SK-N-SH (cell line): ENCODE results near the gene CNNM1. TPM values are rescaled to one million over a fixed set of nuclear protein-coding genes. Genes with fewer than 3 reads are reported as not detected.

Experiments used
- CTCF ChIA-PET: fragments of 300-600, 350-600 bp; formaldehyde crosslinking; extraction: SDS; loops from one replicate; lab custom pipeline; 2021; lab: Yijun Ruan, JAX
- POLR2A ChIA-PET: fragments of 350-600 bp; sonication (Branson Sonifier 250); formaldehyde crosslinking; extraction: SDS; loops from one replicate; lab custom pipeline; 2020; ENCODE audit warnings: antibody characterized with exemption, inconsistent platforms; lab: Yijun Ruan, JAX
- DNase-seq: peaks from one replicate; pipeline ENCODE4 v3.0.0; 2012
- H2AFZ ChIP-seq: fragments of 200-600 bp; sonication (generic); 2 replicates; pipeline ENCODE4 v1.8.1; 2016; ENCODE audit warnings: antibody characterized with exemption, mild to moderate bottlenecking, low read depth
- H3F3A ChIP-seq: fragments of 200-600 bp; sonication (generic); replicated peaks from 2 replicates; pipeline ENCODE3; 2016; ENCODE audit warnings: antibody characterized with exemption, mild to moderate bottlenecking; ENCODE audit not compliant: insufficient read depth
- H3K27ac ChIP-seq, 2 experiments: fragments of 200-500 bp in 1 of 2; fragments of 200-600 bp in 1 of 2; sonication (Bioruptor generic) in 1 of 2; sonication (generic), shearing (Covaris generic) in 1 of 2; 2 replicates each; pipeline versions ENCODE4 v1.5.1 to v1.6.1; 2014 to 2016; ENCODE audit warnings: low read depth in 2 of 2, inconsistent platforms in 1 of 2, low read length in 1 of 2, mild to moderate bottlenecking in 1 of 2, mixed read lengths in 1 of 2
- H3K27me3 ChIP-seq: fragments of 200-600 bp; sonication (generic), shearing (Covaris generic); 2 replicates; pipeline ENCODE4 v1.6.1; 2016; ENCODE audit warnings: mixed run types; ENCODE audit not compliant: insufficient read depth
- H3K36me3 ChIP-seq, 2 experiments: fragments of 200-500 bp in 1 of 2; fragments of 200-600 bp in 1 of 2; sonication (Bioruptor generic) in 1 of 2; sonication (generic) in 1 of 2; replicated peaks in 1 of 2; 2 replicates each; pipeline versions ENCODE3 to v1.5.1; 2014 to 2016; ENCODE audit warnings: low read length in 1 of 2, mild to moderate bottlenecking in 1 of 2; ENCODE audit not compliant: insufficient read depth in 2 of 2, control insufficient read depth in 1 of 2
- H3K4me1 ChIP-seq, 2 experiments: fragments of 200-500 bp in 1 of 2; fragments of 200-600 bp in 1 of 2; sonication (Bioruptor generic) in 1 of 2; sonication (generic), shearing (Covaris generic) in 1 of 2; 2 replicates each; pipeline versions ENCODE4 v1.5.1 to v1.6.1; 2014 to 2016; ENCODE audit warnings: low read depth in 1 of 2, low read length in 1 of 2, mixed run types in 1 of 2; ENCODE audit not compliant: insufficient read depth in 2 of 2, control insufficient read depth in 1 of 2
- H3K4me2 ChIP-seq: fragments of 200-600 bp; sonication (generic), shearing (Covaris generic); 2 replicates; pipeline ENCODE4 v1.6.1; 2017; ENCODE audit warnings: mixed run types
- H3K4me3 ChIP-seq, 2 experiments: fragments of 200-500 bp in 1 of 2; fragments of 200-600 bp in 1 of 2; sonication (Bioruptor generic) in 1 of 2; sonication (generic), shearing (Covaris generic) in 1 of 2; 2 replicates each; pipeline versions ENCODE4 v1.5.1 to v1.8.1; 2014 to 2016; ENCODE audit warnings: low read depth in 2 of 2, inconsistent platforms in 1 of 2, low read length in 1 of 2, mild to moderate bottlenecking in 1 of 2, mixed read lengths in 1 of 2, moderate library complexity in 1 of 2
- H3K79me2 ChIP-seq: fragments of 200-600 bp; sonication (generic); 2 replicates; pipeline ENCODE4 v1.8.1; 2017; ENCODE audit warnings: mild to moderate bottlenecking; ENCODE audit not compliant: insufficient read depth
- H3K9ac ChIP-seq: fragments of 200-600 bp; sonication (generic); 2 replicates; pipeline ENCODE4 v1.6.1; 2017; ENCODE audit warnings: mixed run types
- H3K9me2 ChIP-seq: fragments of 200-600 bp; sonication (generic); 2 replicates; pipeline ENCODE4 v1.6.1; 2017; ENCODE audit warnings: mixed run types
- H3K9me3 ChIP-seq: fragments of 200-600 bp; sonication (generic); 2 replicates; pipeline ENCODE4 v1.6.1; 2017; ENCODE audit warnings: mixed run types, mild to moderate bottlenecking, moderate library complexity
- H4K20me1 ChIP-seq: fragments of 200-600 bp; sonication (generic); 2 replicates; pipeline ENCODE4 v1.6.1; 2017; ENCODE audit warnings: mild to moderate bottlenecking, mixed run types; ENCODE audit not compliant: insufficient read depth
- CTCF ChIP-seq: fragments of 200-600 bp; sonication (generic); IDR thresholded peaks from 2 replicates; pipeline ENCODE4 v1.6.1; 2017; ENCODE audit warnings: antibody characterized with exemption, mild to moderate bottlenecking, moderate library complexity
- ELF1 ChIP-seq: IDR thresholded peaks from 2 replicates; pipeline ENCODE4 v1.4.0; 2012
- MAX ChIP-seq: IDR thresholded peaks from 2 replicates; pipeline ENCODE4 v1.4.0; 2012; ENCODE audit warnings: low read depth
- NFIC ChIP-seq: IDR thresholded peaks from 2 replicates; pipeline ENCODE4 v1.4.0; 2012; ENCODE audit warnings: borderline replicate concordance
- POLR2AphosphoS5 ChIP-seq: IDR thresholded peaks from 2 replicates; pipeline ENCODE4 v1.6.1; 2012; ENCODE audit warnings: low read depth, low read length
- REST ChIP-seq: IDR thresholded peaks from 2 replicates; pipeline ENCODE4 v1.6.1; 2012; ENCODE audit warnings: mild to moderate bottlenecking, low read depth, low read length, moderate library complexity
- SIN3A ChIP-seq: IDR thresholded peaks from 2 replicates; pipeline ENCODE4 v1.6.1; 2012; ENCODE audit warnings: low read depth, mild to moderate bottlenecking, low read length, moderate library complexity, borderline replicate concordance
- TCF12 ChIP-seq: IDR thresholded peaks from 2 replicates; pipeline ENCODE4 v1.4.0; 2012
- USF1 ChIP-seq: IDR thresholded peaks from 2 replicates; pipeline ENCODE4 v1.4.0; 2012; ENCODE audit warnings: low read depth, borderline replicate concordance
- ZBTB33 ChIP-seq: IDR thresholded peaks from 2 replicates; pipeline ENCODE4 v1.4.0; 2012; ENCODE audit warnings: low read depth, borderline replicate concordance
- WGBS: methylation state at CpG from one replicate; pipeline ENCODE4 v1.1.6; 2017; ENCODE audit warnings: low lambda C conversion rate; 5-methylcytosine and 5-hydroxymethylcytosine counted together
- polyA plus RNA-seq, 3 experiments: library from polyadenylated mRNA; depleted of rRNA; stranded (reverse); fragments of >200 nt; gene quantifications; 2 replicates each; pipeline ENCODE4 v1.2.3, GENCODE V29; 2012
- TF ChIP-seq, protein P1 (sequence below): fragments of 150-350 bp; IDR thresholded peaks from 2 replicates; pipeline ENCODE4 v1.6.1; 2017; ENCODE audit warnings: antibody characterized with exemption, low read length, low read depth, borderline replicate concordance

Gene CNNM1
- polyA plus RNA-seq, 1 of the 3 experiments (the other 2 are of a cell fraction): 0.12 TPM

DNA sequence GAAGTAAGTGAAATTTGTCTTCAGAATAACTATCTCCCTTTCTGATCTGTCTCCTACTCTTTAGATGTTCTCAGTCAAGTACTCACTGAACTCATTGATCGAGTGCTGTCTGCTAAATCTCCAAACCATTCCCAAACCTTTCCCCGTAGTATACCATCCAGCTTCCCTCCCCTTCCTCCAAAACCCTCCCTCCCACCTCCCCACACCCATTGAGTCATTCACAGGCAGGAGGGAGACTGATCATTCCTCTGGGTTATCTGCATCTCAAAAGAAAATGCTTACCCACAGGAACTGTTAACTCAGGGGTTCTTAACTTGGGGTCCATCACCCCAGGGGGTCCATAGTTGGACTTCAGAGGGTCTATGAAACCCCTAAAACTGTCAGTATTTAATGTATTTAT is 63.9 kb downstream of the CNNM1 start:
- no peak overlapping the region for H3K9ac ChIP-seq
- peaks cover 24% of the 10 kb centered on the region for H3F3A ChIP-seq
- POLR2A ChIA-PET: no interaction called here
- no peaks in the 10 kb centered on the region for H4K20me1 ChIP-seq
- peaks cover 0 to under 1% of the 10 kb centered on the region in 2 experiments for H3K36me3 ChIP-seq
- no peaks in the 10 kb centered on the region for H3K9me3 ChIP-seq
- CTCF ChIA-PET: interaction anchor here (0.6 to 2.9 kb wide), 29 partner anchors 9 to 1280 kb away, joined by 3 to 24 read pairs (median 5); partner anchors contain the start of gene GOT1
- TF ChIP-seq SIN3A (no peak), POLR2AphosphoS5 (no peak), REST (no peak), TCF12 (no peak), ELF1 (no peak)
- TF ChIP-seq, all 33 proteins: peak for 0
- Histone ChIP-seq H3K9me2 (no peaks in the 10 kb centered on the region), H3K27ac (no peak overlapping the region), H3K4me3 (no peak overlapping the region), H2AFZ (no peak overlapping the region), H3K4me2 (peak overlapping the region; percentile 56; the same call in 1 of the 2 replicates), H3K27me3 (no peaks in the 10 kb centered on the region; the same call in 1 of the 2 replicates), H3K79me2 (no peaks in the 10 kb centered on the region), H3K4me1 (peaks cover 0 to 12% of the 10 kb centered on the region in 2 experiments; a peak in 2 of 4 replicates)
- WGBS: 14% methylated on average over 2 of the region's 2 CpGs
- no peak for DNase-seq

DNA sequence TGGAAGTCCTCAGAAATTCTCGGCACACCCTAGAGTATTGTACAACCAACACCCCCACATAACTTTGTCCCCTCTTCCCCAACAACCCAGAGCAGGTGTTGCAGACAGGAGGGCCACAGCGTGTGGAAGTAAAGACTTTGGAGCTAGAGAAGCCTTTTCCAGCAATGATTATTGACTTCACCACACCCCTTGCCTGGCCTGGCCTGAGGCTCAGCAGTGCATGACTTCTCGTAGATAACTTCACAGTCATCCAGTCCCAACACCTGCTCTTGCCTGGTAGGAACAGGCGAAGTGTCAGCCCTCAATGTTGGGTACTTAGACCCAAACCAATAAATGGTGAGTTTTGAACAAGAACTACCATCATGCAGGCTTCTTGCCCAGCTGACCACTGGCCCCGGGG is 64.5 kb downstream of the CNNM1 start:
- WGBS: 86% methylated on average over 5 of the region's 5 CpGs
- H3F3A ChIP-seq: peaks cover 24% of the 10 kb centered on the region

More for the DNA sequence above, 64.5 kb downstream of the CNNM1 start:
- Histone ChIP-seq H4K20me1 (no peaks in the 10 kb centered on the region), H3K36me3 (peaks cover under 1 to 4% of the 10 kb centered on the region in 2 experiments), H3K9me2 (no peaks in the 10 kb centered on the region), H3K27me3 (no peaks in the 10 kb centered on the region; the same call in 1 of the 2 replicates), H2AFZ (no peak overlapping the region), H3K27ac (no peak overlapping the region), H3K4me3 (no peak overlapping the region), H3K79me2 (no peaks in the 10 kb centered on the region), H3K4me2 (no peak overlapping the region), H3K9me3 (no peaks in the 10 kb centered on the region), H3K4me1 (peaks cover 0 to 12% of the 10 kb centered on the region in 2 experiments; a peak in 2 of 4 replicates), H3K9ac (no peak overlapping the region)
- ChIA-PET POLR2A (no interaction called here), CTCF (interaction anchor here (0.6 to 2.6 kb wide), 10 partner anchors 8 to 1281 kb away, joined by 3 to 17 read pairs (median 8); partner anchors contain the start of gene GOT1)
- DNase-seq: no peak
- TF ChIP-seq MAX (no peak), ZBTB33 (no peak), CTCF (no peak), USF1 (no peak), REST (no peak), NFIC (no peak)
- TF ChIP-seq, protein P1, sequence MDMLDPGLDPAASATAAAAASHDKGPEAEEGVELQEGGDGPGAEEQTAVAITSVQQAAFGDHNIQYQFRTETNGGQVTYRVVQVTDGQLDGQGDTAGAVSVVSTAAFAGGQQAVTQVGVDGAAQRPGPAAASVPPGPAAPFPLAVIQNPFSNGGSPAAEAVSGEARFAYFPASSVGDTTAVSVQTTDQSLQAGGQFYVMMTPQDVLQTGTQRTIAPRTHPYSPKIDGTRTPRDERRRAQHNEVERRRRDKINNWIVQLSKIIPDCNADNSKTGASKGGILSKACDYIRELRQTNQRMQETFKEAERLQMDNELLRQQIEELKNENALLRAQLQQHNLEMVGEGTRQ: no peak
